HG03457 (cell line): ENCODE data around the gene GRM4.

Experiments
- ATAC-seq: cut with Tn5 transposase; IDR thresholded peaks from one replicate; pipeline ENCODE4 v1.9.1; 2021; ENCODE audit warnings: moderate number of reproducible peaks; ENCODE audit not compliant: unreplicated experiment

GRM4 gene

GRCh38 chr6:34065466-34066217, 80.2 kb downstream of the GRM4 start:
- ATAC-seq, result no peak

- ATAC-seq, result no peak
Measured at GRCh38 chr6:34064675-34065074, 81.2 kb downstream of the GRM4 start.

- ATAC-seq, result no peak
Measured at GRCh38 chr6:34063651-34064050, 82.2 kb downstream of the GRM4 start.

GRCh38 chr6:34062815-34063214, 83.1 kb downstream of the GRM4 start:
- ATAC-seq, result no peak

GRCh38 chr6:34062156-34062555, 83.7 kb downstream of the GRM4 start:
- ATAC-seq, result no peak

GRCh38 chr6:34061348-34061747, 84.5 kb downstream of the GRM4 start:
- no peak for ATAC-seq

GRCh38 chr6:34059914-34060313, 86.0 kb downstream of the GRM4 start:
- ATAC-seq, result no peak

- ATAC-seq, result no peak
Measured at GRCh38 chr6:34059136-34059731, 86.7 kb downstream of the GRM4 start.

- no peak for ATAC-seq
Measured at GRCh38 chr6:34057790-34058189, 88.1 kb downstream of the GRM4 start.

GRCh38 chr6:34057191-34057590, 88.7 kb downstream of the GRM4 start:
- no peak for ATAC-seq

GRCh38 chr6:34056305-34057108, 89.4 kb downstream of the GRM4 start:
- ATAC-seq, result no peak

- no peak for ATAC-seq
Measured at GRCh38 chr6:34055223-34055933, 90.5 kb downstream of the GRM4 start.

GRCh38 chr6:34053721-34054120, 92.2 kb downstream of the GRM4 start:
- ATAC-seq, result no peak

GRCh38 chr6:34052918-34053608, 92.8 kb downstream of the GRM4 start:
- ATAC-seq, result no peak

GRCh38 chr6:34052071-34052825, 93.6 kb downstream of the GRM4 start:
- ATAC-seq, result no peak

GRCh38 chr6:34051331-34051919, 94.5 kb downstream of the GRM4 start:
- ATAC-seq, result no peak

GRCh38 chr6:34050691-34051090, 95.2 kb downstream of the GRM4 start:
- no peak for ATAC-seq

- no peak for ATAC-seq
Measured at GRCh38 chr6:34049395-34050342, 96.2 kb downstream of the GRM4 start.
